Lower lobe of right lung (tissue), 2 donors: Measurements from ENCODE around the gene GYPC. TPM values are rescaled to one million over a fixed set of nuclear protein-coding genes. Genes with fewer than 3 reads are reported as not detected.
"Not testable (repeated sequence)": the region's sequence is repeated elsewhere in the genome, so short reads cannot be mapped to it uniquely, and the experiment has no call there.

ENCODE experiments used
- ATAC-seq, 2 donors: fragments of 200-7000 bp; cut with Tn5 transposase; one replicate each; pipeline ENCODE4 v1.9.1; 2020 to 2022; ENCODE audit warnings: mild to moderate bottlenecking in 2 of 2, moderate library complexity in 2 of 2
- DNase-seq: peaks from one replicate; pipeline ENCODE4 v3.0.0-alpha.2; 2020
- H3K27ac ChIP-seq: fragments of 200-600 bp; one replicate; pipeline ENCODE4 v1.8.0; 2022
- H3K27me3 ChIP-seq: fragments of 200-600 bp; one replicate; pipeline ENCODE4 v1.8.0; 2022; ENCODE audit warnings: low read depth
- H3K36me3 ChIP-seq: fragments of 200-600 bp; one replicate; pipeline ENCODE4 v1.8.0; 2022; ENCODE audit warnings: mild to moderate bottlenecking
- H3K4me1 ChIP-seq: fragments of 200-600 bp; one replicate; pipeline ENCODE4 v1.8.0; 2022
- H3K4me3 ChIP-seq: fragments of 200-600 bp; one replicate; pipeline ENCODE4 v1.8.0; 2022; ENCODE audit warnings: mild to moderate bottlenecking
- H3K9me3 ChIP-seq: fragments of 200-600 bp; one replicate; pipeline ENCODE4 v1.8.0; 2022
- intact Hi-C: fragments of 100-400 bp; cut with DNase I; formaldehyde crosslinking; loops from one replicate; pipeline ENCODE4 v1.11.0; 2022
- total RNA-seq: library from RNA; stranded (reverse); fragmentation: NEBNext Ultra II Directional; extraction: Animal tissue kit (Norgen Biotek cat#: 25700); gene quantifications from one replicate; pipeline ENCODE4 v1.2.1, GENCODE V29; 2021
- TF ChIP-seq, protein P1 (sequence below): fragments of 200-600 bp; IDR thresholded peaks from one replicate; pipeline ENCODE4 v1.8.0; 2022; ENCODE audit warnings: antibody characterized with exemption, mild to moderate bottlenecking
- donor health status: DM: no; HTN: yes; CAD: no; lungs with severe emphysema.

Gene GYPC
- total RNA-seq, 1 donor from 2014 or later = 92.6 TPM

DNA sequence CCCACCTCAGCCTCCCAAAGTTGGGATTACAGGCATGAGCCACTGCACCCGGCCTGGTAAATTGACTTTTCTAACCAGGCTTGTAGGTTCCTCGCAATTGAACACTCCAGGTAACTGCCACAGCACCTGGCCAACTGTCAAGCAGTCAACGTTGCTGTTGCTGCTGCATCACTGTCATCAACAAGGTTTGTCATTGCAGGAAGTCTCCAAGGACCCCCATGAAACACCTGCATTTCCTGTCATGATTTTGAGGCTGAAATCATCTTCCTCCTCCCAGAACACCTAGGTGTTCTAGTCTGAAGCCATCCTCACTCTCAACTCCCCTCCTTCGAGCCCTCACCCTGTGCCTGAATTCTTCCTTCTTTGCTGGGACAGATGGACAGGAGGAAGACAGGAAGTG, 29.7 kb downstream of the GYPC start:
- Histone ChIP-seq H3K27me3 (no peaks in the 10 kb centered on the region), H3K36me3 (peaks cover 8% of the 10 kb centered on the region), H3K9me3 (no peaks in the 10 kb centered on the region), H3K4me3 (no peak overlapping the region), H3K4me1 (no peaks in the 10 kb centered on the region), H3K27ac (no peak overlapping the region)
- intact Hi-C loops = no loop called here
- DNase-seq (no peak), ATAC-seq (no peak)
- TF ChIP-seq, protein P1, sequence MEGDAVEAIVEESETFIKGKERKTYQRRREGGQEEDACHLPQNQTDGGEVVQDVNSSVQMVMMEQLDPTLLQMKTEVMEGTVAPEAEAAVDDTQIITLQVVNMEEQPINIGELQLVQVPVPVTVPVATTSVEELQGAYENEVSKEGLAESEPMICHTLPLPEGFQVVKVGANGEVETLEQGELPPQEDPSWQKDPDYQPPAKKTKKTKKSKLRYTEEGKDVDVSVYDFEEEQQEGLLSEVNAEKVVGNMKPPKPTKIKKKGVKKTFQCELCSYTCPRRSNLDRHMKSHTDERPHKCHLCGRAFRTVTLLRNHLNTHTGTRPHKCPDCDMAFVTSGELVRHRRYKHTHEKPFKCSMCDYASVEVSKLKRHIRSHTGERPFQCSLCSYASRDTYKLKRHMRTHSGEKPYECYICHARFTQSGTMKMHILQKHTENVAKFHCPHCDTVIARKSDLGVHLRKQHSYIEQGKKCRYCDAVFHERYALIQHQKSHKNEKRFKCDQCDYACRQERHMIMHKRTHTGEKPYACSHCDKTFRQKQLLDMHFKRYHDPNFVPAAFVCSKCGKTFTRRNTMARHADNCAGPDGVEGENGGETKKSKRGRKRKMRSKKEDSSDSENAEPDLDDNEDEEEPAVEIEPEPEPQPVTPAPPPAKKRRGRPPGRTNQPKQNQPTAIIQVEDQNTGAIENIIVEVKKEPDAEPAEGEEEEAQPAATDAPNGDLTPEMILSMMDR = no peak

DNA sequence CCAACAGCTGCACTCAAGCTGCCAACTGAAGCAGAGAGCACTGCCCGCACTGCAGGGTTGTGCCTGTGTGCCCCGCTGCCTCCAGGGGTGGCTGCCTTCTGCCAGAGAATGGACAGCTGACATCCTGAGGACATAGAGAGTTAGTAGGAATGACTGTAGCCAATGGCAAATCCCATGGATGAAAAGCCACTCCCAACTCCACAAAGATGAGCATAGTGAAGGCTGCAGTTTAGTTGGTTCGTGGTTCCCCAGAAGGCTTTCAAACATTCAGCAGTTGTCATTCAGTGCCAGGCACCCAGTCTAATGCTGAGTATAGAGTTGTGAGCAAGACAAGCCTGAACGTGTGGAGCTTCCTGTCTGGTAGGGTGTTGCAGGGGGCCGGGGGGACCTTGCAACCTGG, 30.3 kb downstream of the GYPC start:
- no peaks in the 10 kb centered on the region for H3K9me3 ChIP-seq
- intact Hi-C loops = no loop called here
- no peak overlapping the region for H3K27ac ChIP-seq
- no peak overlapping the region for H3K4me3 ChIP-seq
- H3K27me3 ChIP-seq = no peaks in the 10 kb centered on the region
- ATAC-seq (no peak), DNase-seq (no peak)
- TF ChIP-seq, protein P1 = no peak
- no peaks in the 10 kb centered on the region for H3K4me1 ChIP-seq
- H3K36me3 ChIP-seq = peaks cover 10% of the 10 kb centered on the region

DNA sequence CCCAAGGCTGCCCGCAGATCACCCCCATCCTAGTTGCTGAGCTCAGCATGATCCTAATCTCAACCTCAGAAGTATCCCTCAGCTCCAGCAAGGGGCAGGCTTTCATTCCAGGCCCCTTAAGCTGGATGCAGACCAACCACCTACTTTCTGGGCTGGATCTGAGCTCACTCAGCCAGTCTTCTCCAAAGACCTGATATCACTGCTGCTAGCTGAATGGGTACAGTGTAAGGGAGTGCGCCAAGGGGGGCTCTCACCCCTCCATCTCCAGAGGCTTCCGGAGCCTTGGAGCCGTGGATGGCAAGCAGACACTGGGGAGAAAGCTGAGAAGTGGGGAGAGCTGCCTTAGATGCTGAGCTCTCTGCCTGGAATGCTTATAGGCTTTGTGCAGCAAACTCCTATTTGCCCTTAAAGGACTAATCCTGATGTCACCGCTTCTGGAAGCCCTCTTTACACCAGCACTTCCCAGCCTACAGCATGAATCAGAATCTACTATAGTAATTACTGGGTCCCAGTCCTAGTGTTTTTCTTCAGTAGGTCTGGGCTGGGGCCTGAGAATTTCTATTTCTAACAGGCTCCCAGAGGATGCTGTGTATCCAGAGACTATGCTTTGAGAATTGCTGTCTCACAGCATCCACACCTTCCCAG, 31.0 kb downstream of the GYPC start:
- Histone ChIP-seq H3K27ac (no peak overlapping the region), H3K9me3 (no peaks in the 10 kb centered on the region), H3K4me1 (no peaks in the 10 kb centered on the region), H3K4me3 (no peak overlapping the region), H3K36me3 (peaks cover 13% of the 10 kb centered on the region), H3K27me3 (no peaks in the 10 kb centered on the region)
- intact Hi-C loops = no loop called here
- DNase-seq (no peak), ATAC-seq (no peak)
- TF ChIP-seq, protein P1 = no peak

DNA sequence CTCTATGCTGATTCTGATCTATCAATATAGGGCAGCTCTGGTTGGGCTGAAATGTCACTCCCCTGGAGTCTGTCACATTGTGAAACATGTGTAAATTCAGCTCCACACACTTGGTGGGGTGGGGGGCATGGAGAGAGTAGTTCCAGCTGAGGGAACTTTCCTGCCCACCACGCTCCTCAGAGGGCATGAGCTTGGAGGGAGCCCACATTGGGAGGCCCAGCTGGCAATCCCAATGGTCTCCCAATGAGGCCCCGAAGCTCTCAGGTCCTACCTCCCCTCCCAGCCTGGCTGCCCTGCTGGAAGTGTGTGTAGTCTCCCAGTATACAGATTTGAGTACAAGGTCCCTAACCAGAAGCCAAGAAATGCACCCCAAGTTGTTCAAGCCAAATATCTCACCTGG, 31.5 kb downstream of the GYPC start:
- intact Hi-C loops = no loop called here
- TF ChIP-seq, protein P1 = no peak
- H3K27ac ChIP-seq = no peak overlapping the region
- no peaks in the 10 kb centered on the region for H3K4me1 ChIP-seq
- H3K36me3 ChIP-seq = peaks cover 13% of the 10 kb centered on the region
- H3K27me3 ChIP-seq = no peaks in the 10 kb centered on the region
- H3K9me3 ChIP-seq = no peaks in the 10 kb centered on the region
- no peak overlapping the region for H3K4me3 ChIP-seq
- DNase-seq = no peak
- ATAC-seq = no peak

DNA sequence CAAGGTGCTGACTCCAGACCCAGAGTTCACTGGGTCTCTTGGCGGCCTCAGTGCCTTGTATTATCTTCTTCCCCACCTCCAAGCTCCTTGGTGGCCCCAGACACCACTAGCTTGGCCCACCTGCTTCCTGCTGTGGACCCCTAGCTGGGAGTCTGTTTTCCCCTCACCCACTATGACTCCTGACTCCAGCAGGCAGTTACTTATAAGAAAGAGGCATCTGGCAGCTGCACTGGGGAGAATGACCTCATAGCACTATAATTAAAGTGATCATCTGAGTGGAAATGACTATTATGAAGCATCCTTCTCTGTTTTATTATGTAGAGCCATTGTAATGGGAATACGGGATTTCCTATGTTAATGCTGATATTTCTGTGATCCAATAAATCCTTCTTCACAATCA, 32.6 kb downstream of the GYPC start:
- ATAC-seq, H3K27ac ChIP-seq: not testable (repeated sequence)

DNA sequence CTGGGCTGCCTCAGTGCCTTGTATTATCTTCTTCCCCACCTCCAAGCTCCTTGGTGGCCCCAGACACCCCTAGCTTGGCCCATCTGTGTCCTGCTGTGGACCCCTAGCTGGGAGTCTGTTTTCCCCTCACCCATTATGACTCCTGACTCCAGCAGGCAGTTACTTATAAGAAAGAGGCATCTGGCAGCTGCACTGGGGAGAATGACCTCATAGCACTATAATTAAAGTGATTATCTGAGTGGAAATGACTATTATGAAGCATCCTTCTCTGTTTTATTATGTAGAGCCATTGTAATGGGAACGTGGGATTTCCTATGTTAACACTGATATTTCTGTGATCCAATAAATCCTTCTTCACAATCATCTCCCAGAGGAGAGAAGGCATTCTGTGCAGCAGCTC, 36.3 kb downstream of the GYPC start:
- ATAC-seq, H3K27ac ChIP-seq, H3K9me3 ChIP-seq, H3K4me1 ChIP-seq, H3K4me3 ChIP-seq, DNase-seq, H3K27me3 ChIP-seq, intact Hi-C loops: not testable (repeated sequence)
- H3K36me3 ChIP-seq = peaks cover 48% of the 10 kb centered on the region

More for the DNA sequence above, 32.6 kb downstream of the GYPC start:
- H3K4me1 ChIP-seq, H3K4me3 ChIP-seq, H3K27me3 ChIP-seq, intact Hi-C loops, DNase-seq, H3K9me3 ChIP-seq: not testable (repeated sequence)
- peaks cover 16% of the 10 kb centered on the region for H3K36me3 ChIP-seq

DNA sequence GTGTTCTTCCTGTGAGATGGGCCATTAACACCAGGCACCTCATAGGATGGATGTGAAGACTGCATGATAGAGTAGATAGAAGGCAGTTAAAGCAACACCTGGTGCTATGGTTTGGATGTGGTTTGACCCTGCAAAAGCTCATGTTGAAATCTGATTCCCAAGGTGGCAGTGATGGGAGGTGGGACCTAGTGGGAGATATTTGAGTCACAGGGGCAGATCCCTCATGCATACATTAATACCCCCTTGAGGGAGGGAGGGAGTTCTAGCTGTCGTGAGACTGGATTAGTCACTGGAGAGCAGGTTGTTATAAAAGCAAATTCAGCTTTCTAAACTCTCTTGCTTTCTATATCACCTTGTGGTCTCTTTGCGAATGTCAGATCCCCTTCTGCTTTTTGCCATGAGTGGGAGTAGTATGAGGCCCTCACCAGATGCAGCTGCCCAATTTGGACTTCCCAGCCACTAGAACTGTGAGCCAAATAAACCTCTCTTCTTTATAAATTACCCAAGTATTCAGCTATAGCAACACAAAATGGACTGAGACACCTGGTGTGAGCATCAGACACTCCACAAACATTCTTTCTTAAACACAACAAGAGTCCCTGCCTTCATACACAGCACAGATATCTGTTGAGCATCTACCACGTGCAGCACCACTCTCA, 37.1 kb downstream of the GYPC start:
- DNase-seq, H3K27me3 ChIP-seq, H3K9me3 ChIP-seq, H3K4me1 ChIP-seq, ATAC-seq, H3K4me3 ChIP-seq, H3K27ac ChIP-seq, intact Hi-C loops: not testable (repeated sequence)
- H3K36me3 ChIP-seq = peaks cover 55% of the 10 kb centered on the region
